NCI-H510A treated with DMSO at 0.1 percent for 48 hours (cell line): ENCODE data around the gene CTNND2.
"Not testable (repeated sequence)": the region's sequence is repeated elsewhere in the genome, so short reads cannot be mapped to it uniquely, and the experiment has no call there.

Source experiments
- DNase-seq: peaks from one replicate; lab custom pipeline; 2025; lab: John Stamatoyannopoulos, UW

The CTNND2 gene

DNA sequence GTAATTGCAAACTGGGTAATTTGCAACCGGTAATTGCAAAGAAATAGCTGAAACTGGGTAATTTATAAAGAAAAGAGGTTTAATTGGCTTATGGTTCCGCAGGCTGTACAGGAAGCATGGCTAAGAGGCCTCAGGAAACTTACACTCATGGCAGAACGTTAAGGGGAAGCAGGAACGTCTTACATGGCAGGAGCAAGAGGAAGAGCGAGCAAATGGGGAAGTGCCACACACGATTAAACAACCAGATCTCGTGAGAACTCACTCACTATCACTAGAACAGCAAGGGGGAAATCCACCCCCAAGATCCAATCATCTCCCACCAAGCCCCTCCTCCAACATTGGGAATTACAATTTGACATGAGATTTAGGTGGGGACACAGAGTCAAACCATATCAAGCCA lies 590.6 kb downstream of the CTNND2 start:
- not testable (repeated sequence) for DNase-seq

DNA sequence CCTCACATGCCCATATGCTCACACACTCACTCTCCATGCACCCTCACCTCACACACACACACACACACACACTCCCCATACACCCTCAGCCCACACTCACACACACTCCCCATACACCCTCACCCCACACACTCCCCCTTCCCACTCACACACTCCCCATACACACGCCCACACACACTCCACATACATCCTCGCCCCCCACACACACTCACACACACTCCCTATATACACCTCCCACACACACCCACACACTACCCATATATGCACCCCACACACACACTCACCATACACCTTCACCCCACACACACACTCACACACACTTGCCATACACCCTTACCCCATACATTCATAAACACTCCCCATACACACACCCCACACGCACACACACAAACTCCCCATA lies 592.5 kb downstream of the CTNND2 start:
- no peak for DNase-seq

DNA sequence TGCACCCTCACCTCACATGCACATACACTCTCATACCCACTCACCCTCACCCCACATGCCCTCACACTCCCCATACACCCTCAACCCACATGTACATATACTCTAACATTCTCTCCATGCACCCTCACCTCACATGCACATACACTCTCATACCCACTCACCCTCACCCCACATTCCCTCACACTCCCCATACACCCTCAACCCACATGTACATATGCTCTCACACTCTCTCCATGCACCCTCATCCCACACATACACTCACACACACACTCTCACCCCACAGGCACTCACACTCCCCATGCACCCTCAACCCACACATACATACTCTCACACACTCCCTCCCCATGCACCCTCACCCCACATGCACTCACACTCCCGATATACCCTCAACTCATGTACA lies 593.0 kb downstream of the CTNND2 start:
- DNase-seq, result no peak

DNA sequence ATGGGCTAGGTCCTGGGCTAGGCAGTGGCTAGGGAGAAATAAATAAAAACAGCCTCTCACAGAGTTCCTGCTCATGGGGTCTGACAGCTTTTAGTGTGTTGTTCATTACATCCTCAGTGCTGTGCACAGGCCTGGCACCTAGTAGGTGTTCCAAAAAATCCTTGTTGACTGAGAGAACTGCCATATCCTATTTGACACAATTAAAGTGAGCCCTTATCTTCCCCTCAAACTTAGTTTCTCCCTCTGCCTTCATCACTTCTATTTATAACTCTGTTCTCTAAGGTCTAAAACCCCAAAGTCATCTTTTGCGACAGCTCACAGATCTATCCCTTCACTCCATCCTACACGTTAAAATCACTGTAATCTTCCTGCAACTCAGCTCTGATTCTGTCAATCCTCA lies 594.1 kb downstream of the CTNND2 start:
- DNase-seq, result no peak

DNA sequence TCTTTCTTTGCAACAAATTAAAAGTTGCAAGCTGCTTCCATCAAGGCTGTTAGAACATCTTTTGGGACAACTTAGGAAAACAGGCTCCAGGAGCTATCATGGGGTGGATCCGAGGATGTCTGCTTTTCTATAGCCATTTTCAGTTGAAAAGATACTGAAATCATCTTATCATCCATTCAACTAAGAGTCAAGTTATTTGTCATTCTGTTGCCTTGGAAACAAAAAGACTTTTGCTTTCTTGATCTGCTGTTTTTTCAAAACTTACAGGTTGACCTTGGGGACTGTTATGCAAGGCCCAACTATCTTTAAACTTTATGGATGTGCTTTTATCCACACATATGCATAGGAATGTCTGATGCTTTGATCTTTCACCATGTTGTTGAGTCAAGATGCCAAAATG lies 597.9 kb downstream of the CTNND2 start:
- DNase-seq, result no peak

DNA sequence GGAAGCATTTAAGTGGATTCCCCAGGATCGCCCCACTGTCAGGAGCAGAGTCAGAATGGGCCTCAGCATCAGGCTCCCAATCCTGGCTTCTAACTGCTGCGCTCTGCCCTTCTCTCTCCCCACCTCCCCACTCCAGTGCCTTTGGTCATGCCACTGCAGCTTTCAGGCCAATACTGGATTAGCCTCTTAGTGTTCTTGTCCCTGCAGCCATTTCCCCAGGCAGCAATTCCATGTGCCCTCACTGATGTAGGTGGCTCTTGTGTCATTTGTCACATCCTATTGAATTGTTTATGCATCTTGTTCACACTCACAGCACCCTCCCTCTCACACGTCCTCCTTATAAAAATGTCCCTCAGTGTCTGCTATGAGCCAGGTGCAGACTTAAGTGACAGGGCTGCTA lies 599.0 kb downstream of the CTNND2 start:
- no peak for DNase-seq

DNA sequence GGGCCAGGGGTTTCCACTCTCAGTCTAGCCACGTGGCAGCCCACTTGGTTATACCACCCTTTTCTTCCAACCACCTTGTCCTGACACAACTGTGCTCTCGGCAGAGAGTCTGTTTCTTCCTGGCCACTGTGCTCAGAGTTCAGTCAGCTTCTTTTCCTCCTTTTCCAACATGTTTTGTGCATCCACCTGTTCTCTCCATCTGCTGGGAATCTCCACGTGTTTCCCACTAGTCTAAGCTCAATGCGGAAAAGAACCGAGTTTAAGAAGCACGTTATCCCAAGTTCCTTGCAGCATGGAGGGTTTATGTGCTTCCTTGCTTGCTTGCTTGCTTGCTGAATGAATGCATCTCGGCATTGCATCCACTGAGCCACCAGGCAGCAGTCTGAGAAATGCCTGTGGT lies 599.6 kb downstream of the CTNND2 start:
- DNase-seq, result no peak

DNA sequence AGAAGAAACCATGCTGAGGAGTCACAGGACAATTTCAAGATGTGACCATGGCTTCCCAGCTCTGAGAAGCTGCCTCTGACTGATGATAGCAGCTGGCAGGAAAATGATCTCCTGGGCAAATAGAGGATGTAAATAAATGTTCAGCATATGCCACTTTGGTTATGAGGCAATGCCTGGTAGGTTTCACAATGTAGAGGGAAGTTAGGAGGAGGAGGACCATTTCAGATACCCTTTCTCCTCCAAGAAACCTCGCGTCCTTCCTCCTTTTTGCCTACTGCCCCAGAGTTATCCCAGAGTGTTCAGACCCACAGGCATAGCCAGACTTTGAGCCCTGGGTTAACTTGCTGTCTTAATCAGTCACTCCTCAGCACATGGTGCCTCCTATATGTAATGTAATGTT lies 601.6 kb downstream of the CTNND2 start:
- DNase-seq, result no peak

DNA sequence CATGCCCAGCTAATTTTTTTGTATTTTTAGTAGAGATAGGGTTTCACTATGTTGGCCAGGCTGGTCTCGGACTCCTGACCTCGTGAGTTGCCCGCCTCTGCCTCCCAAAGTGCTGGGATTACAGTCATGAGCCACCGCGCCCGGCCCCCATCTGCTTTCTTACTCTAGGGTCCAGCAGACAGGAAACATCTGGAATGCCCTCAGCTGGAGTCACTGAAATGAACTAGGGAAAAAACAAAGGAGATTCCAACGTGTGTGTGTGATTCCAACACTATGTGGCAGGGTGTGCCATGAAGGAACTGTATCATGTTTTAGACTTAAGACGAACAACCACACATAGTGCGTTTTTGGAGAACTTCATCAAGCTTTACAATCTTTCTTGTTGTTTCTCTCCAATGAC lies 603.1 kb downstream of the CTNND2 start:
- DNase-seq, result no peak

DNA sequence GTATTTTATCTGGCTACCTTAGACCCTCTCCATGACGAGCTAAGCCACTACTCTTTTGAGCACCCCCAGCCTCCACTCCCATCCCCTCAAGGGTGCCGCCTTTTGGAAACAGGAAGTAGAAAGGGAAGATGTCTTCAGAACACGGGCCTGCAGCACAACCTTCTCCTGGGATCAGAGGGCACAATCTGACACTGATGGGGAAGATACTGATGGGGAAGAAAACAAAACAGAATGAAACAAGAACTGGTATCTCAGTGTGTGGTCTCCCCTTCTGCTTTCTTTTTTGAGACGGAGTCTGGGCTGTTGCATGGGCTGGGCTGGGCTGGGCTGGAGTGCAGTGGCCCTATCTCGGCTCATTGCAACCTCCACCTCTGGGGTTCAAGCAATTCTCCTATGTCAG lies 603.5 kb downstream of the CTNND2 start:
- DNase-seq, result no peak

DNA sequence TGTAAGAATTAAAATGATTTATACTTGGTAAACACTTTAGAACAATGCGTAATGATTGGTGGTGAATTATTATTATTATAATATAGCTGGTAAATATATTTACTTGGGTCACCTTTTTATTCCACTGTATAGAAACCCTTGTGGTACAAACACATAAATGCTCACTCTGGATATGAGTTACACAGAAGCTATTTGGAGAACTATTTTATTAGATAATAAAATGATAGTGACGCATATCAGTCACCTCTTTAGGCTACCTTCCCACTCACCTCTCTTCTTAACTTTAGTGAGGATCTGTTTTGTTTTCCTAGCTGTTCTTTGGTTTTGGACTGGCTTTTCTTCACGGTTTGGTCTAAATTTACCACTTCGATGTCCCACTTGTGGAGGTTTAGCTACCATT lies 605.4 kb downstream of the CTNND2 start:
- DNase-seq, result no peak

DNA sequence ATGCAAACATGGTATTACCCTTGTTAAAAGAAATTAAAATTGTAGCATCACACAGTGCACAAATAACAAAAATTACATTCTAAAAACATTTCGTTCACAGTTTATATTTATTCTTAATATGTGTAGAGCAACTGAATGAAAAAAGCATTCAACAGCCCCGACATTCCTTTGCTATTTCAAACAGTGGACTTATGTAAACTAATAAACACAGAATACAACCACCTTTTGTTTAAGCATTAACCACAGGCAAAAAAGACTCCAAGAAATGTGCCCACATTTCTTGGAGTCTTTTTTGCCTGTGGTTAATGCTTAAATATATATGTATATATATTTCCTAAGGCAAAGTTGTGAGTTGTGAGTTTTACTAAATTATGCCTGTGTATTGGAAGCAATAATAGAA lies 610.7 kb downstream of the CTNND2 start:
- no peak for DNase-seq

DNA sequence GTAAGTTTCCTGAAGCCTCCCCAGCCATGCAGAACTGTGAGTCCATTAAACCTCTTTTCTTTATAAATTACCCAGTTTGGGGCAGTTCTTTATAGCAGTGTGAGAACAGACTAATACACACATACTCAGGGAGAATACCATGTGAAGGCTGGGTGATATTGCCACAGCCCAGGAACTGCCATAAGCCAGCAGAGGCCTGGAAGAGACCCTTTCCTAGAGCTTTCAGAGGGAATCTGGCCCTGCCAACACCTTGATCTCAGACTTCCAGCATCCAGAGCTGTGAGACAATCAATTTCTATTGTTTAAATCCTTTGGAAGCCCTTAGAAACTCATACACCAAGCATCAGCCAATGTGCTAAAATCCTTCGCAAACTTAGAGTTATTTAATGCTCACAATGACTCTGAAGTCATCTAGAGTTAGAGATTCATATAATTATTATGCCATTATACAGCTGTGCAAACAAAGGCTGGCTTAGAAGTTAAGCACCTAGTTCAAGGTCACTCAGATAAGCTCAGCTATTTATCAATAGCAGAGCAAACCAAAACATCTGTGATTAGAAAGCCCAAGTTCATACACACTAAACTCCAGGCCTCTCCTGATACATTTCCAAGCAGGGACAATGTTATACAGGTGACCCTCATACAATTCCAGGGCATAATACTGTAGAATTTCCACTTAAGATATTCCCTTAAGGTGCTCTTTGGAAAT lies 611.4 kb downstream of the CTNND2 start:
- no peak for DNase-seq

DNA sequence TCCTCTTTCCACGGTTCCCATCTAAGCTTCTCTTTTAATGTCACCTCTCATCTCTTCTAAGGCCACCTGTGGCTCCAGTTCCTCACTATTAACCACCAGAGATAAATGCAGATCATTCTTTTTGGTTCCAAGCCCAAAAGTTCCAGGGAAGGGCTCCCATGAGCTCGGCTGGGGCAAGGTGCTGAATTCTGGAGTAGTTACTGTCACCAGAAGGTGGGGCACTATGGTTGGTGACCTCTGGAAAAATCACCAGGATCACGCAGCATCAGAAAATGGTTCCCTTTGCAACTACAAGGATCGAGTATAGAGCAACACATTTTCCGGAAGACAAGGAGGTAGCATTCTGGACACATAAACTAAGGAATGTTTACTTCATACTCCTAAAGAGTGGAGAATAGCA lies 614.5 kb downstream of the CTNND2 start:
- DNase-seq, result no peak

DNA sequence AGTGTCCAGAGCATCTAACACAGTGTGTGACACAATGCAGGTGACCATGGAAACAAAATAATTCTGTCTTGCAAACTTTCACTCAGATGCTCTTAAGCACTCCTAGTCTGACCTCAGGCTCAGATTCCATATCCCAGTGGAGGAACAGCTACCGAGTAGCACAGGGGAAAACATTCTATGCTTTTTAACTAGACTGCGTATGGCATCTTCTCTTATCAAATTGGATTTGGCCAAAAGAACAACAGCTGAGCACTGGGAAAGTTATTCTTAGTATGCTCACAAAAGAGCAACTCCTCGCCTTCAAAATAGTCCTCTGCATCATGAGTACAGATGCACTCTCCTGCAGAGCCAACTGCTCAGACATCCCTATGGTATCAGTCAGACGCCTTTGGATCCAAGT lies 615.0 kb downstream of the CTNND2 start:
- no peak for DNase-seq

DNA sequence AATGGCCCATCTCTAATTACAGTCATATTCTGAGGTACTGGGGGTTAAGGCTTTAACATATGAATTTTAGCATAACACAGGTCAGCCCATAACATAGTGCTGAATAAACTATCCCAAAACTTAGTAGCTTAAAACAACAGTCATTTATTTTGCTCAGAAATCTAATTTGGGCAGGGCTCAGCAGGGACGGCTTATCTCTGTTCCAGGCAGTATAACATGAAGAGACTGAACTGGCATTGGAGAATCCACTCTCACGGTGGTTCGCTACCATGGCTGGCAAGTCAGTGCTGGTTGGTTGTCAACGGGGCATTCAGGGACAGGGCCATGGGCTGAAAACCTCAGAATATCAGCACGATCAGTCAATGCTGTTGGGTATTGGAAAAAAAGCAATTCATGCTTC lies 622.4 kb downstream of the CTNND2 start:
- no peak for DNase-seq

DNA sequence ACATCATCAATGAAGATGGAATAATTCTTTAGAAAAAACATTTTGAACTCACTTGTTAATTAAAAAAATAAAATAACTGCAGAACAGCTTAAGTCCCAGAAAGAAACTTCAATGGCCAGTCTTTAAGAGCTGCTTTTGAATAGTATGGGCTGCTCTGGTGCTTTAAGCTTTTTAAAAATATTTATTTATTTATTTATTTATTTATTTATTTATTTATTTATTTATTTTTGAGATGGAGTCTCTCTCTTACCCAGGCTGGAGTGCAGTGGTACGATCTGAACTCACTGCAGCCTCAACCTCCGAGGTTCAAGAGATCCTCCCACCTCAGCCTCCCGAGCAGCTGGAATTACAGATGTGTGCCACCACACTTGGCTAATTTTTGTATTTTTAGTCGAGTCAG lies 626.9 kb downstream of the CTNND2 start:
- DNase-seq, result no peak

DNA sequence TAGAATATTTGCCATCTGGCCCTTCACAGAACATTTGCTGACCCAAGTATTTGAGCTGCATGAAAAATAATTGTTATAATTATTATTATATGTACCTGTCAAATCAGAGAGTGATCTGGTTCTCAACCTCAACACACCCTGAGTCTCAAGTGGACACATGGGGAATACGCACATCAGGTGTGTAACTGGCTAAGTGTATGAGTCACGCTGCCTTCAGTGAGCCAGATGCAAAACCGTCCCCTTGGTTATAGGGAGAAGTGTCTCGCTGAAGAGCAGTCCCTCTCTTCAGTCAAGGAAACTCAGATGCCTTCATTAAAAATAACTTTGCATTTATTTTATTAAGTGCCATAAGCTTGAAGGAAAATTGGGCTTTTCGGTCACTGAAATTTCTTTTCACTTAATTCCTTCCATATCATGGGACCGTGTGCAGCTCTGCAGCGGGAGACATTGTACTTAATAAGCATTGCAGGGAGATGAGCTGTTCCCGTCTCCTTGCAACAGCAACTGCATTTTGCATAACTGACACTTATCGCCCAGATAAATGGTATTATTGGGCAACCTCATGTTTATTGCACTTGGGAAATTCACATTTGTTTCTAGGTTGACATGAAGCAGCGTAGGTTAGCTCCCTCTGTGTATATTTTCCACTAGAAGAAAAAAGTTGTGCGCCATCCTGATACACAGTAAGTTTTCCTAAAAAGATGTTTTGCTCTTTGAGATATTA lies 630.9 kb downstream of the CTNND2 start:
- no peak for DNase-seq

DNA sequence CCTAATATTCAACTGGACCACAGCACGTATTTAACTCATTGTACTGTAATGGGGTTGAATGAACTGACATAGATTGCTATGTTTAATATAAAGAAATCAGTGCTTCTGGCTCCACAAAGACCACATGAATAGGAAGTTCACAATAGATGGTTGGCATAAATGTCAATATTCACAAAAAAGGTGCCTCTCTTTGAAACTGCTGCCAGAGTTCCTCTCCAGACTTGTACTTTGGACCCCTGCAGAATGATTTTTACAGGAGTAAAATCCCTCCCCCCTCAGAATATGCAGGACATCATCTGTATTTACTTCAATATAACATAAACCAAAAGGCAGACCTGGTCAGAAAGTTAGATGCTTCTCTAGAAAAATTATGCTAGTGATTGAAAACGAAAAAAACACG lies 634.7 kb downstream of the CTNND2 start:
- DNase-seq, result no peak

DNA sequence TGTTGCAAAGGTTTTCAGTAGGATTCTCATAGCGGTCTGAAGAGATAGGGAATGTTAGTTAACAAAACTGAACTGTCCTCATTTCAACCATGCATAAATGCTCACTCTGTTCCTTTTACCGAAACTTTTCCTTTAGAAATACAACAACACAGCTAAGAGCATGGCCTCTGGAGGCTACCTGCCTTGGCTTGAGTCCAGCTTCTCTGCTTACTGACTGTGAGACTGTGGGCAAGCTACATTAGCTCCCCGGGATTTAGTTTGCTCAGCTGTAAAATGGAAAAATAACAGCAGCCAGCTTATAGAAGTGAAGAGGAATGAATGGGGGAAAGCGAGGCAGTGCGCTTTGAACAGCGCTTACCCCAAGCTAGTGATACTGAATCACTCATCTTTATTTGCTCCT lies 635.4 kb downstream of the CTNND2 start:
- no peak for DNase-seq

DNA sequence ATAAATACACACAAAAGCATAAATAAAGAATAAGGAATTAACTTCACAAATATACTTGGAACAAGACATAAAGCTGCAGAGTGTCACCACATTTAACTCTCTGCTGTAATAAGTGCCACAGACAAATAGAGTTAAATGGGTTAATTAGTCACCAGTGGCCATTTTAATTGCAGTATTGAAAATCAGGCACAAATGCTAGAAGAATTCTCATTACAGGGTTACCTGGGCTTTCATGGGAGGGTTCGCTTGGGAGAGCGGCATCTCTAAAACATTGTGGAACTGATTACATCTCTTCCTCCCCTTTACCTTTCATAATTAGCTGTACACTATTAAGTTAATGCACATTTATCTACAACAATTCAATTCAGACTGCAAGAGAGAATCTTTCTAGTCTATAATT lies 637.9 kb downstream of the CTNND2 start:
- no peak for DNase-seq

DNA sequence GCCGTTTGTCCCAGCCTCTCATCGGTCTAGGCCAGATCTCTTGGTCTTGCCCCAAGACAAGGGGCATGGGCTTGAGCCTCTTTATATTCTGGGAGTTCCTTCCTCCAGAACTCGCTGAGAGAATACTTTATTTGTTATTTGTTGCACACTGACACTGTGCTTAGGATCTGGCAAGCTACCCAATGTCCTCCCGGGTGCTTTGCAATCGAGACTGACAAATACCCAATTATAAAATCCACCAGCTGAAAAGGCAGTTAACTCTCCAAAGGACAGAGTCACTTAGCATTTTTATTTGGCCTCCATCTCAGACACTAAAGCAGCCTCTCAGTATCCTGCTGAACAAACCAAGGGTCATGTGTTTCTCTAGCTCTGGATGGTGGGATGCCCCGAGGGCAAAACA lies 643.0 kb downstream of the CTNND2 start:
- no peak for DNase-seq

DNA sequence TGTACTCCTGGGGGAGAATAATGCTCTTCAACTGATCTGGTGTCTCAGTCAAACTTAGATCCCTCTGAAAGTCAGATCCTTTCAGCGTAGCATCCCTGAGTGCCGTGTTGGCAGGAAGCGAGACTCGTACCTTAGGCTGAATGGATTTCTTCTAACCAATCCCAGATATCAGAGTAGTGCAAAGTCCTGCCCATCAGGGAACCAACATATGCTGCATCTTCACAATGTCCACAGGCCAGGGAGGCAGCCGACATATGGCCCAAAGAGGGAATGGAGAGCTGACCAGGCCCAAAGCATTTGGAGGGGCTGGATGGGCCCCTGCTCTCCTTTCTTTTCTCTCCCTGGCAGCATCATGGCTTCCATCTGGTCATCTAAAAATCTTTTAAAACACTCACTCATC lies 646.2 kb downstream of the CTNND2 start:
- DNase-seq, result no peak

DNA sequence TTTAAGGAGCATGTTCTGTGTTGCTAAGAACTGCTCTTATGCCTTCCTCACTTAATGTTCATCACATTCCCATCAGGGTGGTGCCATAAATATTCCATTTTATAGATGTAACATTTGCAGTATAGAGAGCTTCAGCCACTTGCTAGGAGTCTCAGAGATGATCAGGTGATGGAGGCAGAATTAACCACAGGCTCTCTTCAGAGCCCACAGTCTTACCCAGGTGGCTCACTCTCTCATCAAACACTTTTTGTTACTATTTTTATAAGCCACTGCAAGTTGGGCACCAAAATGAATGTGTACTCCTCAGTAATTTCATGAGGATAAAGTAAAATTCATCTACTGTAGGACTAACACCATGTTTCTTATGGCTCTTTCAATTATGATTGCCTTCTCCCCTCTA lies 651.7 kb downstream of the CTNND2 start:
- no peak for DNase-seq
